HG03060 (cell line): ENCODE results near the gene PPP4R3C.
"Not testable (repeated sequence)": the region's sequence is repeated elsewhere in the genome, so short reads cannot be mapped to it uniquely, and the experiment has no call there.

ENCODE experiments used
- ATAC-seq: cut with Tn5 transposase; IDR thresholded peaks from one replicate; pipeline ENCODE4 v1.9.1; 2021; ENCODE audit warnings: low read depth, moderate number of reproducible peaks; ENCODE audit not compliant: unreplicated experiment

Gene PPP4R3C

DNA sequence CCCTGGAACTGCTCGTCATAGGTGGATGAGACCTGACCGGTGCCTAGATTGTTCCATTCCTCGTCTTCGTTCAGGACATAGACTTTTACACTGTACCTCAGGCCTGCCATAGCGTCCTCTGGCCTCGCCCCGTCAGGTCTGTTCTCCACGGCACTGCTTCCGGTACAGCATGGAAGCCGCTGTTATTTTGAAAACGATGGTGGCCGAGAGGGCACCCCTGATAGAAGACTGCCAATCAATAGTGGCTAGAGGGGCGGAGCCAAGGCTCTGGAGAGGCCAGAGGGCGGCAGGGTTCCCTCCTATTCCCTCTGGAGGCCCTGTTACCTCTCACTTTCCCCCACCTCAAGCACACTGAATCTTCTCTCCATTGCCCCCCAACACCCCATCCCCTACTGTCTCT, at the start of gene PPP4R3C:
TSS of gene PPP4R3C (minus strand) at position 155 of the 400 bp plus-strand sequence. CDS start at position 110, 45 bp downstream.
- no peak for ATAC-seq

DNA sequence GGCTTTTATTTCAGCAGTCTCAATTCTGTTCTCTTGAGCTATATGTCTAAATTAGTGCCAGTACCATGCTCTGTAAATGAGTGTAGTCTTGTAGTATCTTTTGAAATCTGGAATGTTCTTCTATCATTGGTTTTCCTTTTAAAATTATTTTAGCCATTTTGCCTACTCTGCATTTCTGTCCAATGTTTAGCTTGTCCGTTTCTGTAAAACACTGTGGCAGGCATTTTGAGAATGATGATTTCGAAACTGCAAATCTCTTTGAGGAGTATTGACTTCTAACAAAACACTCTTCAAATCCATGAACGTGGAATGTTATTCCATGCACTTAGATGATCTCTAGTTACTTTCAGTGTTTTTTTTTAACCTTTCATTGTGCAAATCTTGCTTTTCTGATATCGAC, 28.3 kb upstream of the PPP4R3C start:
- no peak for ATAC-seq

DNA sequence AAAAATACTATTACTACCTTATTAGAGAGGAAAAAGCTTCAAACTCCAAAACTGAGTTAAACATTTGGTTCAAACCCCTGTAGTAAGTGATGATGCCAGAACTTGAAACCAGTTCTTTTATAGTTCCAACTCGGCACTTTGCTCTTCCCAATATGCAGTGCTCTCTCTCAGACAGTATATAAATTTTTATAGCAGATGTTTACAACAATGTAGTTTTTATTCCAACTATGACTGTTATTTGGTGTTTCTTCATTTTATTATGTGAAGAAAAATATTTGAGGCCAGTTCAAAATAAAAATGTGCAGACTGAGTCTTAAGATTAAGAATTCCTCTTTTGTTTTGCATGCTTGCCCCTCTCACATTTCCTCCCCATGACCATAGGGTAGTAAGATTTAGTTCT, 2.9 kb upstream of the PPP4R3C start:
- ATAC-seq, result no peak

DNA sequence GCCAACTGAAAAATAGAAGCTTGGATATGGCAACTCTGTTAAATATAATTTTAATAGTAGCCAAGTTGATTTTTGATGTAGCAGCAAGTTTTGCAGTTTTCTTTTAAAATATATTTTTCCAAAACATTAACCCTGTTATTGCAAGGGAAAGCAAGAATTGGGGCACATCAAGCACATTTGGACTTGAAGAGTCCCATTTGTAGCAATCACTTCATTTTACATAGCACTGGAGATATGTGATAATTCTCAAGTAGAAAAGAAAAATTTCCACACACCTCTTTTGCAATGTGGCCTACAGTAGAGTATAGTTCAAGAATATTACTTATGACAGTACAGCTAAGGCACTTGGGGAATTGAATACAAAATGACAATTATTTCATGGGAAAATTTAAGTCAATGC, 1.9 kb upstream of the PPP4R3C start:
- no peak for ATAC-seq

- not testable (repeated sequence) for ATAC-seq
These were observed 4.0 kb downstream of the PPP4R3C start for GRCh38 chrX:27459129-27459528.

DNA sequence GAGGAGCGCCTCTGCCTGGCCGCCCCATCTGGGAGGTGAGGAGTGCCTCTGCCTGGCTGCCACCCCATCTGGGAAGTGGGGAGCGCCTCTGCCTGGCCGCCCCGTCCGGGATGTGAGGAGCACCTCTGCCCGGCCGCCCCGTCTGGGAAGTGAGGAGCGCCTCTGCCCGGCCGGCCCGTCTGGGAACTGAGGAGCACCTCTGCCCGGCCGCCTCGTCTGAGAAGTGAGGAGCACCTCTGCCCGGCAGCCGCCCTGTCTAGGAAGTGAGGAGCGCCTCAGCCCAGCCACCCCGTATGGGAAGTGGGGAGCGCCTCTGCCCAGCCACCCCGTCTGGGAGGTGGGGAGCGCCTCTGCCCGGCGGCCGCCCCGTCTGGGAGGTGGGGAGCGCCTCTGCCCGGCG, 4.6 kb downstream of the PPP4R3C start:
- ATAC-seq, result not testable (repeated sequence)

GRCh38 chrX:27451324-27451723, 11.8 kb downstream of the PPP4R3C start:
- no peak for ATAC-seq

DNA sequence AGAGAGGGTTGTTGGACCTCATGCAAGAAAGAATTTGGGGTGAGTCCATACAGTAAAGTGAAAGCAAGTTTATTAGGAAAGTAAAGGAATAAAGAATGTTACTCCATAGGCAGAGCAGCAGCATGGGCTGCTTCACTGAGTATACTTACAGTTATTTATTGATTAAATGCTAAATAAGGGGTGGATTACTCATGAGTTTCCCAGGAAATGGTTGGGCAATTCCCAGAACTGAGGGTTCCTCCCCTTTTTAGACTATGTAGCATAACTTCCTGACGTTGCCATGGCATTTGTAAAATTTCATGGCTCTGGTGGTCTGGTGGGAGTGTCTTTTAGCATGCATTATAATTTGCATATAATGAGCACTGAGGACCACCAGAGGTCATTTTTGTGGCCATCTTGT, 16.7 kb downstream of the PPP4R3C start:
- no peak for ATAC-seq

DNA sequence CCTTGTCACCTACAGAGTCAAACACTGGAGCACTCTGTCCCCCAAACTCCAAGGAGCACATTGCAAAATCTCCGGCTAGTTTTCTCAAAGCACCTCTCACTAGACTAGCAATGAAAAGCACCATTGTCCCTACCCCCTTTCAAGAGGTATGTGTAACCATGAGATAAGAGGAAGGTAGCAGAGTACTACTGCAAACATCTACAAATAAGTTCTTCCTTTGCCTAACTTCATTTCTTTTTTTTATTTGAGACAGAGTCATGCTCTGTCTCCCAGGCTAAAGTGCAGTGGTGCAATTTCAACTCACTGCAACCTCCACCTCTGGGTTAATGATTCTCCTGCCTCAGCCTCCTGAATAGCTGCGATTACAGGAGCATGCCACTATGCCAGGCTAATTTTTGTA, 17.7 kb downstream of the PPP4R3C start:
- no peak for ATAC-seq

DNA sequence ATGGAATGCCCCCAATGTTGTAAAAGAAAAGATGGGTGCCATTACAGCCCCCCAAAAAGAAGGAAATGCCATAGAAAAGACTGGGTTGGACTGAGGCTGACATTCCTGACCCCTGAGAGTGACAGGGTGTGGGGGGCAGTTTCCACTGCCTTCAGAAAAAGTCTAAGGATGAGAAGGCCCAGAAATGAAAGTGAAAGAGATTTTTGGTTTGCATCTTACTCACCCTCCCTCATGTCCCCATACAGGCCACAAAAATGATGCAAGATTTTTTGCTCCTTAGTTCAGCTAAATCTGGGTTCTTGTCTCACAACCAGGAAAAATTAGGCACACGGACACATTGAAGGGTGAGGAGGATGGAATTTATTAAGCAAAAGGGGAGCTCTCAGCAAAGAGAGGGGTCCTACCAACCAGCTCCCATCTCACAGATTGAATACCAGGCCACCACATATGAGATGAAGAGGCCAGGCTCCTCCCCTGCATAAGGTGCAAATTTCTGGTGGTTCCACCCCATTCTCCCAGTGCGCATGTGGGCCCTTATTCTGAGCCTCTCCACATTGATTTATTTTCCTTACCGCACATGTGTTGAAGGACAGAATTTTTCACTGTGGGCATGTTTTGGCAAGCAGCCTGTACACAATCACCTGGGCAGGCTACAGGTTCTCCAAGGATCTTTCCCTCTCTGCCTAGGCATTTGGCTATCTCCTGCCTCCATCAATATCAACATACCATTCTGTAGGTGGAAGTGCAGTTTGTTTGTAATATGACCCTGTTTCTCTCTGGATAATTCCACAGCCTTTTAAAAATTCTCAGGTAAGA, 18.8 kb downstream of the PPP4R3C start:
- no peak for ATAC-seq

GRCh38 chrX:27442392-27442791, 20.7 kb downstream of the PPP4R3C start:
- not testable (repeated sequence) for ATAC-seq

DNA sequence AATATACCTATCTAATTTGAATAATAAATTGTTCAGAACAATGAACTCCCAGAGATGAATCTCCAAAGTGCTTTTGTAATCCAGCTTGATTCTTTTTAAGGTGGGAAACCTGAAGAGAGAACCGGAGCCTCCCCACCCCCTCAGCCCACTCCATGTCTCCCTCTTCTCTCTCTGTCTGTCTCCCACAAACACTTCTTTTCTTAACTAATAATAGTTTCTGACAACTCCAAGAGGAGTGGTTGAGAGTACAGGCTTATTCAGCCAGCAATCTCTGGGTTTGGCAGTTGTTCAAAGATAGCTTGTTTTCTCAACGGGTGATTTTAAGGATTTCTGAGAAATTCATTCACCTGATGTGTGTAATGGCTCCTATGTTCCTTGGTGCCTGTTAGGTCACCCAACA, 23.4 kb downstream of the PPP4R3C start:
- no peak for ATAC-seq

- ATAC-seq, result no peak
These were observed 24.2 kb downstream of the PPP4R3C start for GRCh38 chrX:27438937-27439336.

GRCh38 chrX:27435031-27435430, 28.1 kb downstream of the PPP4R3C start:
- ATAC-seq, result no peak
